DOHH2 (cell line): ENCODE measurements around the gene TSHZ1.

Experiments used
- H3F3A ChIP-seq: fragments of 200-600 bp; sonication (generic), shearing (Covaris generic); 2 replicates; pipeline ENCODE4 v1.6.0; 2016; ENCODE audit warnings: antibody characterized with exemption, mild to moderate bottlenecking; ENCODE audit not compliant: control insufficient read depth, insufficient read depth
- H3K27ac ChIP-seq: fragments of 200-600 bp; sonication (generic); 2 replicates; pipeline ENCODE4 v1.5.1; 2014; ENCODE audit warnings: low read depth, mild to moderate bottlenecking, low read length, moderate library complexity
- H3K27me3 ChIP-seq: fragments of 200-600 bp; sonication (generic); 2 replicates; pipeline ENCODE4 v1.6.1; 2014; ENCODE audit warnings: mild to moderate bottlenecking, low read length, mixed read lengths; ENCODE audit not compliant: control insufficient read depth
- H3K36me3 ChIP-seq: fragments of 200-600 bp; sonication (generic); 2 replicates; pipeline ENCODE4 v1.6.1; 2014; ENCODE audit warnings: mild to moderate bottlenecking, low read length, moderate library complexity, mixed read lengths; ENCODE audit not compliant: control insufficient read depth
- H3K4me1 ChIP-seq: fragments of 200-600 bp; sonication (generic); 2 replicates; pipeline ENCODE4 v1.6.1; 2014; ENCODE audit warnings: mild to moderate bottlenecking, low read length, mixed read lengths; ENCODE audit not compliant: control insufficient read depth
- H3K4me2 ChIP-seq: fragments of 200-600 bp; sonication (generic); 2 replicates; pipeline ENCODE4 v1.6.0; 2014; ENCODE audit warnings: mild to moderate bottlenecking, low read length, moderate library complexity
- H3K4me3 ChIP-seq: fragments of 200-600 bp; sonication (generic); 2 replicates; pipeline ENCODE4 v1.5.1; 2014; ENCODE audit warnings: mild to moderate bottlenecking, low read length, mixed read lengths
- H3K79me2 ChIP-seq: fragments of 200-600 bp; sonication (generic); 2 replicates; pipeline ENCODE4 v1.6.1; 2014; ENCODE audit warnings: mild to moderate bottlenecking, low read length, mixed read lengths; ENCODE audit not compliant: control insufficient read depth
- H3K9me2 ChIP-seq: fragments of 200-600 bp; sonication (generic); replicated peaks from 2 replicates; pipeline ENCODE4 v1.6.1; 2014; ENCODE audit warnings: mild to moderate bottlenecking, low read length, mixed read lengths; ENCODE audit not compliant: control insufficient read depth
- H3K9me3 ChIP-seq: fragments of 200-600 bp; sonication (generic); 2 replicates; pipeline ENCODE4 v1.6.1; 2014; ENCODE audit warnings: antibody characterized with exemption, low read length, mixed read lengths; ENCODE audit not compliant: control insufficient read depth, insufficient read depth
- H4K20me1 ChIP-seq: fragments of 200-600 bp; sonication (generic); 2 replicates; pipeline ENCODE4 v1.6.0; 2014; ENCODE audit warnings: low read depth, mild to moderate bottlenecking, antibody characterized with exemption, low read length, moderate library complexity; ENCODE audit not compliant: control insufficient read depth, insufficient read depth
- EZH2phosphoT487 ChIP-seq: fragments of 200-600 bp; sonication (generic); IDR thresholded peaks from 2 replicates; pipeline ENCODE4 v1.6.1; 2017; ENCODE audit warnings: borderline replicate concordance, mild to moderate bottlenecking, antibody characterized with exemption, low read length, moderate library complexity, mixed read lengths
- TF ChIP-seq, protein P1 (sequence below): fragments of 200-600 bp; sonication (generic); IDR thresholded peaks from one replicate; pipeline ENCODE4 v1.5.1; 2014; ENCODE audit warnings: antibody characterized with exemption, mild to moderate bottlenecking, low read depth, low read length; ENCODE audit not compliant: poor library complexity, severe bottlenecking

Gene TSHZ1

DNA sequence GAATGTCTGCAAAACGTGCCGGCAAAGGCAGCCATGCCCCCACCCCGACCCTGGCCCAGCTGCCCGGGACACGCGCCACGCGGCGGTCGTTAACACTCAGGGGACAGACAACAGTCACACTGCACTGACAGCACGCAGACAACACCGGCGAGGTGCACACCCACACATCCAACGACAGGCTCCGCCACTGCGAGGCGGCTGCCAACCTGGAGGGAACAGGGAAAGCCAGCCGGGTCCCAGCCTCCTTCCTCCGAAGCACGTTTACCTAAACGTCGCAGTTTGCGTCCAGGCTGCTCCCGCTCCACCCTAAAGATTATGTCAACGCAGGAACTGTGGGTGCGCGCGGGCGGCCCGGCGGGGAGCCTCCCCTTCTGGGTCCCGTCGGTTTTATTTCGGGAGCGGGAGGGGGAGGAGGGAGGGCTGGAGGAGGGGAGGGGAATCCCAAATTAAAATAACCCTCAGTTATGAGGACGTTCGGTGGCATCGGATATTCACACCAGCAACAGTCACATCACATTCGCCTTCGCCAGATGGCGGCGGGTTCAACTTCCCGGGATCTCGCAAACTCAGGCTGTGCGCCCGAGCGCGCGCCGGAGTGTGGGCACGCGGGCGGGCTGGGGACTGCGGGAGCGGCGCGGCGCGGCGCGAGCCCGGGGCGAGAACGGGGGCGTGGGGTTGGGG lies 2.3 kb upstream of the TSHZ1 start:
- peaks cover 11% of the 10 kb centered on the region for H3K27me3 ChIP-seq
- no peak for TF ChIP-seq EZH2phosphoT487
- TF ChIP-seq, protein P1, sequence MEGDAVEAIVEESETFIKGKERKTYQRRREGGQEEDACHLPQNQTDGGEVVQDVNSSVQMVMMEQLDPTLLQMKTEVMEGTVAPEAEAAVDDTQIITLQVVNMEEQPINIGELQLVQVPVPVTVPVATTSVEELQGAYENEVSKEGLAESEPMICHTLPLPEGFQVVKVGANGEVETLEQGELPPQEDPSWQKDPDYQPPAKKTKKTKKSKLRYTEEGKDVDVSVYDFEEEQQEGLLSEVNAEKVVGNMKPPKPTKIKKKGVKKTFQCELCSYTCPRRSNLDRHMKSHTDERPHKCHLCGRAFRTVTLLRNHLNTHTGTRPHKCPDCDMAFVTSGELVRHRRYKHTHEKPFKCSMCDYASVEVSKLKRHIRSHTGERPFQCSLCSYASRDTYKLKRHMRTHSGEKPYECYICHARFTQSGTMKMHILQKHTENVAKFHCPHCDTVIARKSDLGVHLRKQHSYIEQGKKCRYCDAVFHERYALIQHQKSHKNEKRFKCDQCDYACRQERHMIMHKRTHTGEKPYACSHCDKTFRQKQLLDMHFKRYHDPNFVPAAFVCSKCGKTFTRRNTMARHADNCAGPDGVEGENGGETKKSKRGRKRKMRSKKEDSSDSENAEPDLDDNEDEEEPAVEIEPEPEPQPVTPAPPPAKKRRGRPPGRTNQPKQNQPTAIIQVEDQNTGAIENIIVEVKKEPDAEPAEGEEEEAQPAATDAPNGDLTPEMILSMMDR: peak; percentile 24
- H4K20me1 ChIP-seq: peaks cover 13% of the 10 kb centered on the region; the same call in 1 of the 2 replicates

GRCh38 chr18:75208836-75209128 lies 1.8 kb upstream of the TSHZ1 start:
- peaks cover 21% of the 10 kb centered on the region for H3F3A ChIP-seq
- peak overlapping the region; percentile 86 for H3K27ac ChIP-seq
- peaks cover 73% of the 10 kb centered on the region for H3K79me2 ChIP-seq
- H3K9me2 ChIP-seq: no peaks in the 10 kb centered on the region
- H4K20me1 ChIP-seq: peaks cover 13% of the 10 kb centered on the region; the same call in 1 of the 2 replicates
- H3K4me3 ChIP-seq: peak overlapping the region; percentile 92
- H3K9me3 ChIP-seq: no peaks in the 10 kb centered on the region
- peak overlapping the region; percentile 84 for H3K4me2 ChIP-seq
- TF ChIP-seq EZH2phosphoT487: no peak
- TF ChIP-seq, protein P1: no peak
- H3K4me1 ChIP-seq: peaks cover 33% of the 10 kb centered on the region
- H3K36me3 ChIP-seq: no peaks in the 10 kb centered on the region
- peaks cover 11% of the 10 kb centered on the region for H3K27me3 ChIP-seq

More for the DNA sequence above, 2.3 kb upstream of the TSHZ1 start:
- H3K4me1 ChIP-seq: peaks cover 33% of the 10 kb centered on the region
- H3K9me2 ChIP-seq: no peaks in the 10 kb centered on the region
- no peaks in the 10 kb centered on the region for H3K36me3 ChIP-seq
- peaks cover 69% of the 10 kb centered on the region for H3K79me2 ChIP-seq
- H3K4me2 ChIP-seq: peak overlapping the region; percentile 84
- peaks cover 21% of the 10 kb centered on the region for H3F3A ChIP-seq
- H3K4me3 ChIP-seq: peak overlapping the region; percentile 92
- no peaks in the 10 kb centered on the region for H3K9me3 ChIP-seq
- peak overlapping the region; percentile 86 for H3K27ac ChIP-seq

- Histone ChIP-seq H4K20me1 (peaks cover 13% of the 10 kb centered on the region; the same call in 1 of the 2 replicates), H3K9me3 (no peaks in the 10 kb centered on the region), H3K79me2 (peaks cover 73% of the 10 kb centered on the region), H3K27me3 (peaks cover 11% of the 10 kb centered on the region), H3K27ac (peak within 1 kb of the TSS; percentile 86), H3F3A (peaks cover 21% of the 10 kb centered on the region), H3K4me2 (peak within 1 kb of the TSS; percentile 84), H3K4me1 (peaks cover 33% of the 10 kb centered on the region), H3K36me3 (no peaks in the 10 kb centered on the region), H3K4me3 (peak within 1 kb of the TSS; percentile 92), H3K9me2 (no peaks in the 10 kb centered on the region)
- TF ChIP-seq, protein P1: no peak
- TF ChIP-seq EZH2phosphoT487: no peak
Observed at GRCh38 chr18:75209129-75209950, 1.3 kb upstream of the TSHZ1 start, which contains the start of gene PTGR3. TSS of gene PTGR3 (minus strand) at chr18:75209139. CDS start at chr18:75209058, 81 bp downstream.
